Parathyroid adenoma (tissue), 2 donors: Measurements from ENCODE around the gene AGAP1.

ENCODE experiments used
- H2AFZ ChIP-seq: fragments of 300-600 bp; sonication (generic); one replicate; pipeline ENCODE4 v1.7.0; 2017; ENCODE audit warnings: antibody characterized with exemption, mild to moderate bottlenecking
- H3K27ac ChIP-seq: fragments of 300-600 bp; sonication (generic); one replicate; pipeline ENCODE4 v1.7.0; 2017
- H3K27me3 ChIP-seq: fragments of 300-600 bp; sonication (generic); one replicate; pipeline ENCODE4 v1.7.0; 2017; ENCODE audit warnings: low read length; ENCODE audit not compliant: control insufficient read depth, insufficient read depth
- H3K36me3 ChIP-seq: fragments of 300-600 bp; sonication (generic); one replicate; pipeline ENCODE4 v1.7.0; 2017; ENCODE audit warnings: low read length; ENCODE audit not compliant: control insufficient read depth, insufficient read depth
- H3K4me1 ChIP-seq: fragments of 300-600 bp; sonication (generic); one replicate; pipeline ENCODE4 v1.7.0; 2017; ENCODE audit warnings: control low read depth
- H3K4me2 ChIP-seq: fragments of 300-600 bp; sonication (generic); one replicate; pipeline ENCODE4 v1.7.0; 2017; ENCODE audit warnings: low read length
- H3K4me3 ChIP-seq: fragments of 300-600 bp; sonication (generic); one replicate; pipeline ENCODE4 v1.7.0; 2017; ENCODE audit warnings: low read depth, low read length
- H3K79me2 ChIP-seq: fragments of 300-600 bp; sonication (generic); one replicate; pipeline ENCODE4 v1.7.0; 2017; ENCODE audit warnings: control low read depth
- H3K9ac ChIP-seq: fragments of 300-600 bp; sonication (generic); one replicate; pipeline ENCODE4 v1.7.0; 2017; ENCODE audit warnings: mild to moderate bottlenecking
- H3K9me3 ChIP-seq: fragments of 300-600 bp; sonication (generic); one replicate; pipeline ENCODE4 v1.7.0; 2017; ENCODE audit warnings: low read length; ENCODE audit not compliant: control insufficient read depth
- TF ChIP-seq, protein P1 (sequence below): fragments of 300-600 bp; sonication (generic); IDR thresholded peaks from one replicate; pipeline ENCODE4 v1.7.0; 2017; ENCODE audit warnings: antibody characterized with exemption, mild to moderate bottlenecking
- donor health status: primary hyperparathyroidism.

Gene AGAP1

DNA sequence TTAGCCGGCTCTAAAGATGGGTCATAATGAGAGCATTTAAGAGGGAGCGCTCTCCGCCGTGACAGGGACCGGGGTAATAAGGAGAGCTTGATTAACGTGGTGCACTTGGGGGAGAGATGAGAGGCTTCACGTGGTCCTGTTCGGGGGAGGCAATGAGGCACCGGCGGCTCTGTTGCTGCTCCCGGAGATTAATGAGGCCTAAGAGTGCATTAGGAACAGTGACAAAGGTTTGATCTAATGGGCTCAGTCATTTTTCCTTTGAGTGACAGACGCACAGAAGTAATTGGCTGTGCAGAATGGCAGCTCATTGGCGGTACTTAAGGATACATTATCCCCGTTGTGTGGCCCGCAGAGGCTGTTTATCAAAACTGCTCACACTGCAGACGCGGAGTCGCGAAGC is 423.7 kb downstream of the AGAP1 start:
- Histone ChIP-seq H3K4me2 (no peak overlapping the region), H3K4me1 (no peaks in the 10 kb centered on the region), H3K9ac (no peak overlapping the region), H3K36me3 (no peaks in the 10 kb centered on the region), H2AFZ (no peak overlapping the region), H3K27me3 (no peaks in the 10 kb centered on the region), H3K27ac (no peak overlapping the region), H3K9me3 (no peaks in the 10 kb centered on the region), H3K4me3 (no peak overlapping the region), H3K79me2 (no peaks in the 10 kb centered on the region)
- TF ChIP-seq, protein P1, sequence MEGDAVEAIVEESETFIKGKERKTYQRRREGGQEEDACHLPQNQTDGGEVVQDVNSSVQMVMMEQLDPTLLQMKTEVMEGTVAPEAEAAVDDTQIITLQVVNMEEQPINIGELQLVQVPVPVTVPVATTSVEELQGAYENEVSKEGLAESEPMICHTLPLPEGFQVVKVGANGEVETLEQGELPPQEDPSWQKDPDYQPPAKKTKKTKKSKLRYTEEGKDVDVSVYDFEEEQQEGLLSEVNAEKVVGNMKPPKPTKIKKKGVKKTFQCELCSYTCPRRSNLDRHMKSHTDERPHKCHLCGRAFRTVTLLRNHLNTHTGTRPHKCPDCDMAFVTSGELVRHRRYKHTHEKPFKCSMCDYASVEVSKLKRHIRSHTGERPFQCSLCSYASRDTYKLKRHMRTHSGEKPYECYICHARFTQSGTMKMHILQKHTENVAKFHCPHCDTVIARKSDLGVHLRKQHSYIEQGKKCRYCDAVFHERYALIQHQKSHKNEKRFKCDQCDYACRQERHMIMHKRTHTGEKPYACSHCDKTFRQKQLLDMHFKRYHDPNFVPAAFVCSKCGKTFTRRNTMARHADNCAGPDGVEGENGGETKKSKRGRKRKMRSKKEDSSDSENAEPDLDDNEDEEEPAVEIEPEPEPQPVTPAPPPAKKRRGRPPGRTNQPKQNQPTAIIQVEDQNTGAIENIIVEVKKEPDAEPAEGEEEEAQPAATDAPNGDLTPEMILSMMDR: no peak

DNA sequence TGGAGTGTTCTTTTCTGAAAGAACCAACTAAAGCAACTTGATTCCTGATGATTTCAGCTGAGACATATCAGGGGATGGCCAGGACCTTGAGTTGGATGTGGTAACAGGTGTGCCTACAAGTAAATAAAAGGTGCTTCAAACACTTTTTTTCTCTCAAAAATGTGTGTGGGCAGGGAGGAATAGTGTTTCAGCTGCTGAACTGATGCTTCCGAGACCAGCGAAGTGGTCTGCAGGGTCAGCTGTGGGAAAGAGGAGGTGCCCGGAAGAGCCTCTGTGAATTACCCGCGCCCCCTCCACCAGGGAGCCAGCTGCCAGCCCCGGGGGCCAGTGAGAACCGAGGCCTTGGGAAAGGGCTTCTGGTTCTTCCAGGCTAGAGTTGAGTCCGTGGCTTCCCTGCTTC is 425.0 kb downstream of the AGAP1 start:
- no peak overlapping the region for H3K4me3 ChIP-seq
- H3K36me3 ChIP-seq: no peaks in the 10 kb centered on the region
- TF ChIP-seq, protein P1: no peak
- no peaks in the 10 kb centered on the region for H3K27me3 ChIP-seq
- no peaks in the 10 kb centered on the region for H3K79me2 ChIP-seq
- no peak overlapping the region for H2AFZ ChIP-seq
- H3K4me1 ChIP-seq: no peaks in the 10 kb centered on the region
- no peaks in the 10 kb centered on the region for H3K9me3 ChIP-seq
- H3K9ac ChIP-seq: no peak overlapping the region
- H3K27ac ChIP-seq: no peak overlapping the region
- H3K4me2 ChIP-seq: no peak overlapping the region

DNA sequence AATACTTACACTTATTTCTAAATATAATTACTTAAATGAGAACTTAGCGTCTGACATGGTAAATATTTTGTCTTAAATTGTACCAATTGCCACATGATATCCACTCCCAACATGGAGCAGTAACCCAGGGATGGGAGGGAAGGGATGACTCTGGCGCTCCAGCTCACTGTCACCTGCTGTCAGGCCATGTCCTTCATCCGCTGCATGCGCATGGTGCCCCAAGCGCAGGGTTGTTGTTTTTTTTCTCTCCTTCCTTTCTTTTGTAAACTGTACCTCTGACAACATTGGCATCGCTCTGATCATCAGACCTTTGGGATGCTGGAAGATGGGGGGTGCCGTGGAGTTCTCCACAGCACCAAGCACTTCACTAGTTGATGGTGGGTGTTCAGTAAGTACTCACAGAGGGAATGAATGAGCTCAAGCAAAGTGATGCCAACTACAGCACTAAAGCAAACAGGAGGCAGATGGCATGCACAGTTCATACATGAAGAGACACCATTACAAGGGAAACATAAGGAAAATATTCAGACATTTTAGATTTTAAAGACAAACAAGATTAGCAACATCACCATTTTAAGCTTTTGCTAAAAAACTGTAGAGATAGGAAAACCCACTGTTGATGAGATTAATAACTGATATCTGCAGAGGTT is 426.5 kb downstream of the AGAP1 start:
- Histone ChIP-seq H3K27me3 (no peaks in the 10 kb centered on the region), H3K9me3 (no peaks in the 10 kb centered on the region), H3K36me3 (no peaks in the 10 kb centered on the region)

DNA sequence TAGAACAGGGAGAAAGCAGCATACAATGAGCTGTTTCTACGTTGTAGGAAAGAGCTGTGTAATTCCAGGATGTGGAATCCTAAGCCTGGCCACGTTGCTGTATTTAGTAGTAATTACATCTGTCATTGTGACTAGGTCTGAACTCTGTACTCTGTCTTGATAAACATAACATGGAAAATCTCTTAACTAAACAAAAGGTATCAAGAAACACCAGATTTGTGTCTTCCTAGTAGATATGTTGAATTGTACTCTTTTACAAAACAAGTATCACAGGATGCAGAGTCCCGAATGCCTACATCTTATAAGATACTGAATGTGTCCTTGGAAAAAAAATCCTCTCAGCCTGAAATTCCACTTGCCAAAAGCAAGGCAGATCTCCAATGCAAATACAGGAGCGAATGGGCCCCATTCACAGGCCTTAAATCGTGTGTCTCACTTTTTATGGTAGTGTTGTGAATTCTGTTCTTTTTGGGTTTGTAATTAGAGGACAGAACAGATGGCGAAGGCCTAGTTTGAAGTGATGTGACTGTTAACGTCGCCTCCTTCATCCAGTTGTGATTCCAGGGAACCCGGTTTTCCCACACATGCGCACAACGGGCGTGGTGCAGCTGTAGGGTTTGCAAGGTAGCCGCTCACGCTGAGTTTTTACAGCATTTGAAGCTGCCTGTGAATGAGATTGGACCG is 427.8 kb downstream of the AGAP1 start:
- Histone ChIP-seq H3K36me3 (no peaks in the 10 kb centered on the region), H2AFZ (no peak overlapping the region), H3K9me3 (no peaks in the 10 kb centered on the region), H3K27me3 (no peaks in the 10 kb centered on the region), H3K4me2 (no peak overlapping the region), H3K4me3 (no peak overlapping the region), H3K4me1 (no peaks in the 10 kb centered on the region), H3K79me2 (no peaks in the 10 kb centered on the region), H3K9ac (no peak overlapping the region), H3K27ac (no peak overlapping the region)
- TF ChIP-seq, protein P1: no peak

More for the DNA sequence above, 426.5 kb downstream of the AGAP1 start:
- TF ChIP-seq, protein P1: no peak
- H3K9ac ChIP-seq: no peak overlapping the region
- no peaks in the 10 kb centered on the region for H3K4me1 ChIP-seq
- H3K27ac ChIP-seq: no peak overlapping the region
- H2AFZ ChIP-seq: no peak overlapping the region
- H3K79me2 ChIP-seq: no peaks in the 10 kb centered on the region
- no peak overlapping the region for H3K4me3 ChIP-seq
- H3K4me2 ChIP-seq: no peak overlapping the region

DNA sequence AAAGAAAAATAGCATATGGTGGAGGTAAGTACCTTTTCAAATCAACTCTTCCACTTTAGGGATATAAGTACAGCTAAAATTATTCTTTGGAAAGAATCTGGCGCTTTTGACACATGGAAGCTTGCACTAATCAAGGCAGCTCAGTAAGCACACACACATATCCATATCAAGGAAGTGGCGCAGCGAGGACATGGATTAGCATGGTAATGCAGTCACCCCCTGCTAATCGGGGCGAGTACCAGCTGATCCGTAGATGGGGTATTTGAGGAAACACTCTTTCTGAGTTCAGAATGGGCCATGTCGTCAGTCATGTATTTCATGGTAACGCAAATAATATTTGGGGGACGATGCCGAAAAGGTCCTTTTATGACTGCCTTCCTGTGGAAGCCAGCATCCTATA is 429.0 kb downstream of the AGAP1 start:
- Histone ChIP-seq H3K36me3 (no peaks in the 10 kb centered on the region), H3K27me3 (no peaks in the 10 kb centered on the region), H3K4me2 (no peak overlapping the region), H3K79me2 (no peaks in the 10 kb centered on the region), H3K9ac (no peak overlapping the region), H3K4me1 (no peaks in the 10 kb centered on the region), H3K27ac (no peak overlapping the region), H3K9me3 (no peaks in the 10 kb centered on the region), H3K4me3 (no peak overlapping the region), H2AFZ (no peak overlapping the region)
- TF ChIP-seq, protein P1: no peak
